Stimulated activated naive CD4-positive, alpha-beta T cell (primary cell): ENCODE measurements around the gene FOXC1.

ENCODE experiments used
- DNase-seq, 6 experiments: peaks; one replicate each; lab custom pipeline; 2025; lab: John Stamatoyannopoulos, UW

The FOXC1 gene

GRCh38 chr6:1624058-1624850 lies 14.5 kb downstream of the FOXC1 start:
- DNase-seq: no peak

- peak in 1 of 6 experiments; percentile 7 for DNase-seq
Measured at GRCh38 chr6:1624851-1625781, 15.4 kb downstream of the FOXC1 start.

- DNase-seq: no peak
Measured at GRCh38 chr6:1625794-1626435, 16.2 kb downstream of the FOXC1 start.

- no peak for DNase-seq
Measured at GRCh38 chr6:1626481-1626880, 16.8 kb downstream of the FOXC1 start.

- DNase-seq: no peak
Measured at GRCh38 chr6:1627827-1628560, 18.3 kb downstream of the FOXC1 start.

DNA sequence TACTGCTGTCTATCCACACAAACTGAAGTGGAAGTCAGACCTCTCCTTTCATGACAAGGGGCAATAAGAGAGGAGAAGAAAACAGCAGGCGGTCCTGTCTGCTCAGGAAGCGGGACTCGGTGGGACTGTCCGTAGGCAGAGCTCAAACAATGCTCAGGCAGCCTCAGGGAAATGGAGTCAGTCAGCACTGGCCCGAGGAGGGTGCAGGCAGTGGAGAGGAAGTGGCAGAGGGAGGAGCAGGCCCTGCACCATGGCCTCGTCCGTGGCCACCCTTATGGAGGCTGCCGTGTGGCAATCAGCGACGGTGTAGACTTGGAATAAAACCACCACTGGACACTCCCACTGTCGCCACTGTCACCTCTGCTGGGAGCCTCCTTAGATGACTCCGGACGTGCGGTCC lies 19.6 kb downstream of the FOXC1 start:
- DNase-seq: no peak

DNA sequence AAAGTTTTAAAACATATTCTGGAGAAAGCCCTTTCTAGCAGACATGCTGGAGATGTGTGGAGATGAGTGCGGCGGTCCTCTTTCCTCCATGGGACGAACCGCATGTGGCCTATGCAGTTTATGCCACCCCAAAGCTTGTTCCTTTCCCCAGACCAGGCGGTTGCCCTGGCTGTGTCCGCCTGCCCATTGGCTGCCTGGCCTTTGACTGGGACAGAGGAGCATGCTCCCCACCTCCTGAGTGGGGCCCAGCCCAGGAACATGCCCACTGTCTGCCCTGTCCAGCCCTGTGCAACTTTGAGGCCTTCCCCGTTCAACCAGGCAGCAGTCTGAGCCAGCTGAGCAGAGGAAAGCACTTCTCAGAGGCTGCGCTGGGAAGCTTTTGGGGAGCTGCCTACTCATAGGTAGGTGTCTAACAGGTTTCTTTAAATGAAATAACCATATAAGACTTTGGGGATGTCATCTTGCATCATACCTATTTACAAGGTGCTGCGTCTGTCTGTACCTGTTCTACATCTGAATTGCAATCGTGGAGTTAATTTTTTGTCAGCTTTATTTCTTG lies 20.6 kb downstream of the FOXC1 start:
- DNase-seq: no peak

DNA sequence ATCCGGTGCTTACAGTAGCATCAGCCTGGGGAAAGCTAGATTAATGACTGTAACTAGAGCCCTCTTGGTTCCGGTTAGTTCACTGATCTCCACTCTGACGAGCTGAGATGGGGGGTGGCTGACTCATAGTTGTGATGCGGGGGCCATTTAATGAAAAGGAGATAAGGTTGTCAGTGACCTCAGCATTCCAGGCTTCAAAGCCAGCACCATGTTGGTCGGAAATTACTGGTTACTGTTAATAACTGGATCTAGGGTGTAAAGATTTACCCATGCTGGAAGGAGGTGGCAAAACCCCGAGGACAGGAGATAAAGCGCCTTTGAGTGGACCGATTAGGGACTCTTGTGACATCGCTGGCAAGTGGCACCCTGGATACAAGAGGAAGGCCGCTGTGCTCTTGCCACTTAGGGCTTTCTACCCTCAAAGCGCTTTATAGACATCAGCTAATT lies 21.1 kb downstream of the FOXC1 start:
- DNase-seq: no peak

DNA sequence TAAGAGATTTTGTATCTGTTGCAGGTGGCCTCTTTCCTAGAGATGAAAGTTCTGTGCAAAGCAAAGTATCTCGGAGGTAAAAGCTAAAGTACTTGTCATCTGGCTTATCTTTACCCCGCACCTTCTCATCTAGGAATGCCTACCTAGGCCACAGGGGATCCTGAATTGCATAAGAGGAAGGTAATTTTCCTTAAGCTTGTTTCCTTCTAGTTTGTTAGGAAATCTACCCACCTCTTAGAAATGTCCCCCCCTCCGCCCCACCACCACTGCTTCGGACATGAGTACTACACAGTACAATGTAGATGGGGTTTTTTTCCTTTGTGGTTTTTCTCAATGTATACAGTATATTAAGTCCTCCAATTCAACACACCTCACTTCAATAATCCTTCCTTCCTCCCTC lies 21.5 kb downstream of the FOXC1 start:
- no peak for DNase-seq

DNA sequence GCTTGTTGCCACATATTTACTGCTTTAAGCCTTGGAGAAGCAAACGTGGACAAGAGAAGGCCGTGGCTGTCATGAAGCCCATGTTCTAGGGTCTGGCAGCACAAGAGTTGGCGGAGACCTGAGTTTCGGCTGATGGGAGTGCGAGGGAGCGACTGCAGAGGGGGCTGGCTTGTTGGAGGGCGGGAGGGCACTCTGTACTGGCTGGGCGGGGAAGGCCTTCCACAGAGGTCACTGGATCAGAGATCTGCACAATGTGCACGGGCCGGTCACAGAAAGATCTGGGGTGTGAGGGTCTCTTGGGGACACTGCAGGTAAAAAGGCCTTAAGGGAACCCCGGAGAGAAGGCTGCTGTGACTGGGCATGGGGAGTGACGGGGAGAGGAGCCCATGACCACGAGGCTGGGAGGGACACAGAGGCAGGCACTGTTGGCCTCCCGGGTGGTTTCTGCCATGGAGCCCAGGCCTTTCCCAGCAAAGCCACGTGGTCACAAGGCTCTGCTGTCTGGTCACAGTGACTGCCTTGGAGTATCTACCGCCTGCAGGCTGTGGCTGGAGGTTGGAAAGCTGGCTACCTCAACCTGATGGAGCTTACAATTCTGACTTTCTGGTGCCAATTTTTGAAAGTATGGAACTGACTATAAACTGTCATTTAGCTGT lies 23.8 kb downstream of the FOXC1 start:
- no peak for DNase-seq

DNA sequence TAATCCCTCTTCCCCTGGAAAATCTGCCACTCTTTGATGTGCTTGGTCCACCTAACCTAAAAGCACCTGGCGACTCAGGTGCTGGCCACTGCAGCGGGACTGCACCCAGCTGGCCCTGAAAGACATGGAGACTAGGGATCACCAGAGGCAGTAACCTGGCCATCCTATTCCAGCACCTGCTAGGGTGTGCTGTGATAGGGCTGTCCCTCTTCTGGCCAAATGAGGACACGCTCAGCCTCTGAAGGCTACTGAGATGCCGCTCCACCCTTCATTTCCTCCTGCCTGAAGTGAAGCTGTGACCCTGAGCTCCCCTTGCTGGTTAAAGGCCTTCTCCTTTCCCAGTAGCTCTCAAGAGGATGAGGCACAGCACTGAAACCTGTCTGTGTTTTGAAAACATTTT lies 24.4 kb downstream of the FOXC1 start:
- no peak for DNase-seq

DNA sequence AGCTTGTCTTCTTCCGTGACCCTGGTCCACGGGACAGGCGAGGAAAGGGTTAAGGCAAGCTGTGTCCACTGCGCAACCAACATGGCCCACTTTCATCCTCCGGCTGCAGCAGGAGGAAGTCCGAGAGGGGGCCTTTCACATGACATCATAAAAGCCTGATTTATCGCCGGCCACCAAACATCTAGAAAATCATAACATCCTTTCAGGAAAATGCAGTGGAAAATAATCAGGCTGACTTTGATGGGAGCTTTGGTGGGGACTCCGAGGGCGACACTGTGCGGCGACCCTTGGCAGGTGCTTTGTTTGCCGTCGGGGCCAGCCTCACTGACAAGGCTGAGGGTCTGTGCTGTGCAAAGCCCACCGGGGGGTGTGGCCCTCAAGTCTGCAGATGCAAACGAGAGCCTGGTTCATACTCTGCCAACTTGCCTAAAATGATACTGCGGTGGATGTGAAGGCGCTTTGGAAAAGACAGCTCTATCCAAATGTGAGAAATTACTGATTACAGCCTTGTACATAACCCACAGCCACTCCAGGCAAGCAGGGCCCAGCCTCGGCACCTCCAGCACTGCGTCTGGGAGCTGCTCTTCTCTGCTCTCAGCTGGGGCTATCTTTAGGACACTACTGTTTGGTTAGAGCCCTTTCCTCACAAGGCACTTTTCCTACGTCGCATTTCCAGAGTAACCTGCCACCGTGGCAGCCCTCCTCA lies 25.7 kb downstream of the FOXC1 start:
- no peak for DNase-seq

DNA sequence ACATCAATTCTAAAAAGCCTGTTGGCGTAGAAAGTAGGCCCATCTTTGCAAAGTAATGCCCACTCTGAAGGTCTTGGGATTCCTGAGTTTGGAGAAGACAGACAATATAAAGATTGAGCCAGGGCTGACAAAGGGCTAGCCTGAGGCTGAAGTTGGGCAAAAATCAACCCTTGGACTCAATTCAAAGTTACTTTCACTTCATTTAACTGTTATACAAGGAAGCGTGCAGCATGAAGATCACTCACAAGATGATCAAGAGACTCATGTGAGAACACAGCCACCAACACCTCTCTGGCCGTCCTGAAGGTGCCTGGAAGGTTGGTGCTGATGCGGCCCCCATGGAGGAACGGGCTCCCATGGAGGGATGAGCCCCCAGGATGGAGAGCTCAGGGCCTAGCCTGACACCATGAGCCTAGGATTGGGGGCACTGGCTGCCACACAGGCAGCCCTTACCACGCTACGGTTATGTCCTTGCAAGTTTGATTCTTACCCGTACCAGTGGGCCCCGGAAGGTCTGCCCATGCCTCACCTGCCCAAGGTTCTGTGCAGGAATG lies 26.6 kb downstream of the FOXC1 start:
- DNase-seq: no peak

DNA sequence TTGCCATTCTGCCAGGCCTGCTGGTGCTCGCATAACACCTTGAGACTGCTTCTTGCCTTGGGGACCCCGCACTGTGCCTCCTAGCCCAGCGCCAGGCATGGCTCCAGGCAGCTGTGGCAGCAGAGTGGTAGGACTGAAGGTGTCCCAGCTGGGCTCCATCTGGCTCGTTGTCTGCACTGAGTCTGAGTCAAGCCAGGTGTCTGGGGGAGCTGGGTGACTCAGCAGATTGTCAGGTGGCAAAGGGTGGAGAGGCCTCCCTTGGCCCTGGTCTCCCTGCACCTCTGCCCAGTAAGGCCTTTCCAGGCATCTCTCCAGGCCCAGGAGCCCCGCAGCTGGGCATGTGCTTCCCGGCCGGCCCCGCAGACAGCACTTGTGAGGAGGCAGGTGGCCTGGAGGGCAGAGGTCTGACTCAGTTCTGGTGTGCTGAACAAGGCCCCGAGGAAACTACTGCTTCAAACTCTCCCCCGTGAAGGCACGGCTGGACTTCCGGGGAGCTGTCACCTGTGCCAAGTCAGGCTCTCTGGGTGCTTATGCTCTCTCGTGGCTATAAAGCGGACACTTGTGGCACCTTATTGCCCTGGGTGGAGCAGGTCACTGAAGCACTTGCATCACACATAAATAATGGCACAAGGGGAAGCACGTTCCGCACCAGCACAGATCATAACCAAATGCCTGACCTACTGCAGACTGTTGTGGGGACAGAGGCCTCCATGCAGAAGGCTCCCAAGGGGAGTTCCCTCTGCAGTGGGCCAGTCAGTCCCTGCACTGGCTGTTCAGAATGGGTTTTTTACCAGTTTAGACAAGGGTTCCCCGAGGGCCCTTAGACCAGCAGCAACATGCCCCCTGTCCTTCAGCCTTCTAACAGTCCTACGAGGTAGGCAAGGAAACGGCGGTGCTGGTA lies 27.5 kb downstream of the FOXC1 start:
- DNase-seq: no peak

- DNase-seq: no peak
Measured at GRCh38 chr6:1639430-1639829, 29.7 kb downstream of the FOXC1 start.

- no peak for DNase-seq
Measured at GRCh38 chr6:1640476-1640875, 30.8 kb downstream of the FOXC1 start.

GRCh38 chr6:1641343-1641885 lies 31.7 kb downstream of the FOXC1 start:
- no peak for DNase-seq

GRCh38 chr6:1643111-1643510 lies 33.4 kb downstream of the FOXC1 start:
- DNase-seq: no peak
